ENCODE data around the gene ICAM5. TPM values are rescaled to one million over a fixed set of nuclear protein-coding genes. Genes with fewer than 3 reads are reported as not detected.

ICAM5 gene
- total and polyA plus RNA-seq, 8 donors = 0.08 to 0.30 (median 0.21) TPM; not detected in 1

DNA sequence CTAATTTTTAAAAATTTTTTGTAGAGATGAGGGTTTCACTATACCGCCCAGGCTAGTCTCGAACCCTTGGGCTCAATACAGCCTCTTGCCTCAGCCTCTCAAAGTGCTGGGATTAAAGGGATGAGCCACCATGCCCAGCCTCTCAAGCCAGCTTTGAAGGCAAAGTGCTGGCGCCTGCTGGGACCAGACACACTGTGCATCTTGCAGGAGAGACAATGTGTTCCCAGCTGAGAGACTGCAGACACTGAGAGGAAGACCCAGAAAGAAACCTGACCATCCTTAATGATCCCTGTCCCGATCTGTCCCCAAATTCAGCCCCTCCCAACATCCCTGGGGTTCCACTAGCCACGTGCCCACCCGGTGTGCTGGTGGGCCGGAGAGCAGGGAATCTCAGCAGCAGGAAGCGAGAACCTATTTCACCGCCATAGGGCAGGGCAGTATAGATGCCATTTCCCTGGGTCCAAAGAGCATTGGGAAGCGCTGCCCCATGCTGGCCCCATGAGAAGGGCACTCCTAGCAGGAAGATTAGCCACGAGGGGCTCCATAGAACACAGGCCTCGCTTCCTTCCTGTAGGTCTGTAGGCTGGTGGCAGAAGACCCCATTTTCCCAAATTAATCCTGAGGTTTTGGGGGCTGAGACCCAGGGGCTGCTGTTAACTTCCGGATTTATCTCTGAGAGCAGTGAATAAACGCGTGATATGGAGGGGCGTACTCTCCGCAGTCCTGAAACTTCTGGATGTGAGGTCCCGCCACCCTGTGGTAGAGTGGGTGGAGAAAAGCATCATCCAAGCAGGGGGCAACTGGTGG, 42.6 kb downstream of the ICAM5 start:
- ATAC-seq (no peak), DNase-seq (no peak), FAIRE-seq (no peak)
- intact Hi-C loops (cut with DNase I) = no loop called here
- TF ChIP-seq, protein P1, sequence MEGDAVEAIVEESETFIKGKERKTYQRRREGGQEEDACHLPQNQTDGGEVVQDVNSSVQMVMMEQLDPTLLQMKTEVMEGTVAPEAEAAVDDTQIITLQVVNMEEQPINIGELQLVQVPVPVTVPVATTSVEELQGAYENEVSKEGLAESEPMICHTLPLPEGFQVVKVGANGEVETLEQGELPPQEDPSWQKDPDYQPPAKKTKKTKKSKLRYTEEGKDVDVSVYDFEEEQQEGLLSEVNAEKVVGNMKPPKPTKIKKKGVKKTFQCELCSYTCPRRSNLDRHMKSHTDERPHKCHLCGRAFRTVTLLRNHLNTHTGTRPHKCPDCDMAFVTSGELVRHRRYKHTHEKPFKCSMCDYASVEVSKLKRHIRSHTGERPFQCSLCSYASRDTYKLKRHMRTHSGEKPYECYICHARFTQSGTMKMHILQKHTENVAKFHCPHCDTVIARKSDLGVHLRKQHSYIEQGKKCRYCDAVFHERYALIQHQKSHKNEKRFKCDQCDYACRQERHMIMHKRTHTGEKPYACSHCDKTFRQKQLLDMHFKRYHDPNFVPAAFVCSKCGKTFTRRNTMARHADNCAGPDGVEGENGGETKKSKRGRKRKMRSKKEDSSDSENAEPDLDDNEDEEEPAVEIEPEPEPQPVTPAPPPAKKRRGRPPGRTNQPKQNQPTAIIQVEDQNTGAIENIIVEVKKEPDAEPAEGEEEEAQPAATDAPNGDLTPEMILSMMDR (IDR thresholded peaks at IDR 0.05) = no peak
- peaks cover 6 to 9% (median 8%) of the 10 kb centered on the region in 3 donors for H3K4me1 ChIP-seq
- peak overlapping the region; percentile 48 to 94 (median 80) for H3K4me3 ChIP-seq
- no peaks in the 10 kb centered on the region for H3K9me3 ChIP-seq
- 32% methylated on average over 18 of the region's 18 CpGs for WGBS, 2 donors
- H3K36me3 ChIP-seq = peaks cover 4 to 22% (median 17%) of the 10 kb centered on the region in 3 donors
- peak overlapping the region in 2 of 4 donors; percentile 82 to 83 for H3K27ac ChIP-seq
- H3K27me3 ChIP-seq = no peaks in the 10 kb centered on the region

DNA sequence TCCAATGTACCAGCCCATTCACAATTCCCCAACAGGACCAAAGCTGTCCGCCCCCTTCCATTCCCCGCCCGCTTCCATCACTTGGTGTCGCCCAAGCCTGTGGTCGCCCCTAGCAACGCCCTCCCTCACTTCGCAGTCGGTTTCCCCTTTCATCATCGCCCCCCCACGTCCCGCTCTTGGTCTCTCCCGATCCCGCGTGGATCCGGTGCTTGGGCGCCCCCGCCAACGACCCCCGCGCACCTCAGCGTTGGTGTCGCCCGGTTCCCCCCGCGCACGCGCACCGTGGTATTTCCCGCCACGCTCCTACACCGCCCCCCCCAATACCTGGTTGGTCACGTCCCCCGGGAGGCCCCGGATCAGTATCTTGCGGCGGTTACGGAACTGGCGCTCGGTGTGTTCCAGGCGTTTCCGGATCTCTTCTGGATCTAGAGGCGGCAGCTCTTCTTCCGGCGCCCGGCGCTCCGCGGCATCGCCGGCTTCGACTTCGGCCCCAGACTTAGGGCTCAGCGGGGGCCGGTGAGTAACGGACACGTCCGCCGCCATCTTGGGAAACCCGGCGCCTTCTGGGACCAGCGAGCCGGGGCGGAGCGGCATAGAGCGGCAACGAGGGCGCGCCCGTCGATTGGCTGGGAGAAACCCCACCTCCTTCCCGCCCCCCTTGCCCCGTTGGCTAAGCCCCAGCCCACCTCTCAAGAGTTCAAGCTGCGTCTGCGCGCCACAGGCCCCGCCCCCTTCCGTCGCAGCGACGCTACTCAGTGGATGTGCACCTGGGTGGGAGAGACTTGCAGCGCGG, 43.4 kb downstream of the ICAM5 start, which contains the start of gene RAVER1:
RAVER1 (minus strand) TSS at position 565 of the 793 bp plus-strand sequence; CDS start at position 543, 22 bp downstream.
- Histone ChIP-seq H3K36me3 (peaks cover 4 to 14% (median 10%) of the 10 kb centered on the region in 3 donors), H3K4me1 (peaks cover 6 to 9% (median 8%) of the 10 kb centered on the region in 3 donors), H3K4me3 (peak within 1 kb of the TSS; percentile 48 to 94 (median 80)), H3K27me3 (no peaks in the 10 kb centered on the region), H3K9me3 (no peaks in the 10 kb centered on the region), H3K27ac (peak within 1 kb of the TSS; percentile 76 to 83 (median 82))
- TF ChIP-seq, protein P1 (IDR thresholded peaks at IDR 0.05) = no peak
- FAIRE-seq (peak; percentile 43), DNase-seq (peak; percentile 97 to 99 (median 98)), ATAC-seq (peak; percentile 88 to 96 (median 90))
- 0 to 1% methylated on average over 79 to 82 of the region's 82 CpGs for WGBS, 2 donors
- intact Hi-C loops (cut with DNase I) = no loop called here

DNA sequence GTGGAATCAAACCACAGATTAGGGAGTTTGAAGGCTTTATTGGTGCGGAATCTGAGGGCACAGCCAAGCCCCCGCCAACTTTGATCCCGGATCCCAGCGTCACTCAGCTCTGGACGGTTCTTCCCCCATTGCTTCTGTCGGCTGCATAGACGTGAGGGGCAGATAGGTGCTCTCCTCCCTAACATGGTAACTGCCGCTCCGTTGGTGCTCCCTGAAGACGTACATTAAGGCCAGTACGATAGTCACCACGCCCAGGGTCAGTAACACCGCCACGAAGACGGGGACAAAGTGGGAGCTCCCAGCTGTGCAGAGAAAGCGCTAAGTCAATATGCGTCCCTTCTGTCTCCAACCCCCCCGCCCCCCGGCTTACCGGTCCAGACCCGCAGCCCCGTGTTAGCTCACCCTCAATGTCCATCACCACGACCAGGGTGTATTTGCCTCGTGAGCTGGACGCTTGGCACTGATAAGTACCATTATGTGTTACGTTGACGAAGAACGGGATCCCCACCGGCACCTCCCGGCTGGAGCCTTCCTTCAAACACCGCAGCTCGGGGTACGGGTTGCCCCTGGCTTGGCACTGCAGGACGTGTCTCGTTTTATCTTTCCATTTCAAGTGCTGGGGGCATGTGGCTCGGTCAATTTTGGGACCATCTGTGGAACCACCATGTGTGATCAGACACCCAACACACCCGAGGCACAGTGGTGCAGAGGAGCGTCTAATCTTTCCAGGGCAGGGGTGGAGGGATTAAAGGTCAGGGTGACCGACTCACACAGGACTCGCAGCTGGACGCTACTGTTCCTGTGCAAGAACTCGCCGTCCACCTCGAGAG, 44.2 kb downstream of the ICAM5 start:
- peak overlapping the region; percentile 57 to 83 (median 79) for H3K27ac ChIP-seq
- DNase-seq (peak in 2 of 6 donors; percentile 26 to 40), ATAC-seq (peak; percentile 1 to 14 (median 9)), FAIRE-seq (no peak)
- WGBS, 2 donors = 5 to 6% methylated on average over 44 of the region's 44 CpGs
- H3K4me3 ChIP-seq = peak overlapping the region; percentile 48 to 94 (median 80)
- no peaks in the 10 kb centered on the region for H3K9me3 ChIP-seq
- H3K27me3 ChIP-seq = no peaks in the 10 kb centered on the region
- peaks cover 6 to 9% (median 8%) of the 10 kb centered on the region in 3 donors for H3K4me1 ChIP-seq
- TF ChIP-seq, protein P1 (IDR thresholded peaks at IDR 0.05) = no peak
- peaks cover 0 to 6% (median 4%) of the 10 kb centered on the region in 3 donors for H3K36me3 ChIP-seq
- intact Hi-C loops (cut with DNase I) = no loop called here

DNA sequence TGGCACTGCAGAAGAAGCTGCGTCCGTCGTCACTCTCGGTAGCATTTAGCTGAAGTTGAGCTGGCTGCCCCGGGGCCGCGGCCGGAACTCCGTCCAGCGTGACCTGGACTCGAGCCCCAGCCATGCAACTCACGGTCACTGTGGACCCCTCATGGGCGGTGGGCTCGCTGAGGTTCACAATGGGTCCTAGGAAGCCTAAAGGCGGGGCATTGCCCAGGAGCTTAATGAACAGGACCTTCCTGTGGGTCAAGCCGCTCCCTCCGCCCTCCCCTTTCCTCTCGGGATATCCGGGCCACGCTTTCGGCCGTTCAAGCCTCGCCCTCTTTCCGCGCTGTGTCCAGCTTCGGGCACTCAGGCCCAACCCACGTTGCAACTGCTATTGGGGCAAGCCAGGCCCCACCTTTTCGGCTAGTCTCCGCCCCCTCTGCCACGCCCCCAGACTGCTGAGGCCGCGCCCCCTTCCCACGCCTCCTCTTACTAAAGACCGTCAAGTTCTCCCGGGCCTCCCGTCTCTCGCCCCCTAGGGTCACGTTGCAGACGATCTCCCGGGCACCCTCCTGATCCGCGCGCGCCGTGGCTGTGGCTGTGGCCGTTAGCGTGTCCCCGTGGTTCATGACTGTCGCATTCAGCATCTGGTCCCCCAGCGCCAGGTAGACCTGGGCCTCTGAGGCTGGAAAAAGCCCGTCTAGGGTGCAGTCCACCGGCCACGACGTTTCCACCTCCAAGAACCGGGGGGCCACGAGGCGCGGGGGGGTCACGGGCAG, 45.0 kb downstream of the ICAM5 start:
- ATAC-seq (peak; percentile 82 to 87 (median 84)), FAIRE-seq (no peak)

More for the DNA sequence above, 45.0 kb downstream of the ICAM5 start:
- Histone ChIP-seq H3K9me3 (no peaks in the 10 kb centered on the region), H3K4me3 (peak overlapping the region; percentile 44 to 92 (median 58)), H3K4me1 (peaks cover 6 to 9% (median 8%) of the 10 kb centered on the region in 3 donors), H3K27ac (peak overlapping the region; percentile 57 to 82 (median 72)), H3K27me3 (no peaks in the 10 kb centered on the region), H3K36me3 (peaks cover 0 to 4% (median under 1%) of the 10 kb centered on the region in 3 donors)
- intact Hi-C loops (cut with DNase I) = no loop called here
- TF ChIP-seq, protein P1 (IDR thresholded peaks at IDR 0.05) = no peak
- DNase-seq = peak; percentile 95 to 99 (median 98)
- WGBS, 2 donors = 7 to 8% methylated on average over 56 to 59 of the region's 59 CpGs

Data from pancreas (tissue), 10 donors.